Loucy (cell line): ENCODE results near the gene TECPR2.

Experiments
- H2AFZ ChIP-seq: fragments of 200-600 bp; sonication (generic); 2 replicates; pipeline ENCODE4 v1.6.0; 2016; ENCODE audit warnings: antibody characterized with exemption, mild to moderate bottlenecking, low read length, moderate library complexity
- H3F3A ChIP-seq: fragments of 200-600 bp; 2 replicates; pipeline ENCODE4 v1.6.0; 2016; ENCODE audit warnings: antibody characterized with exemption, low read depth, mild to moderate bottlenecking
- H3K27me3 ChIP-seq: fragments of 200-600 bp; sonication (generic); 2 replicates; pipeline ENCODE4 v1.6.1; 2014; ENCODE audit warnings: low read length, mild to moderate bottlenecking; ENCODE audit not compliant: insufficient read depth, poor library complexity, severe bottlenecking
- H3K36me3 ChIP-seq: fragments of 200-600 bp; sonication (generic); 2 replicates; pipeline ENCODE4 v1.6.1; 2016; ENCODE audit warnings: low read length; ENCODE audit not compliant: insufficient read depth
- H3K4me1 ChIP-seq: fragments of 200-600 bp; sonication (generic); 2 replicates; pipeline ENCODE4 v1.5.1; 2014; ENCODE audit warnings: low read length, mild to moderate bottlenecking; ENCODE audit not compliant: insufficient read depth, poor library complexity, severe bottlenecking
- H3K4me2 ChIP-seq: fragments of 200-600 bp; sonication (generic); 2 replicates; pipeline ENCODE4 v1.6.0; 2014; ENCODE audit warnings: antibody characterized with exemption, low read length, low read depth, mild to moderate bottlenecking; ENCODE audit not compliant: poor library complexity, severe bottlenecking
- H3K4me3 ChIP-seq: fragments of 200-600 bp; sonication (generic); 2 replicates; pipeline ENCODE4 v1.5.1; 2014; ENCODE audit warnings: low read length, mild to moderate bottlenecking, mixed read lengths; ENCODE audit not compliant: poor library complexity, severe bottlenecking
- H3K79me2 ChIP-seq: fragments of 200-600 bp; sonication (generic); 2 replicates; pipeline ENCODE4 v1.6.1; 2014; ENCODE audit warnings: low read length; ENCODE audit not compliant: insufficient read depth
- H3K9ac ChIP-seq: fragments of 200-600 bp; sonication (generic); 2 replicates; pipeline ENCODE4 v1.6.0; 2014; ENCODE audit warnings: mild to moderate bottlenecking, low read depth, low read length, moderate library complexity; ENCODE audit not compliant: poor library complexity, severe bottlenecking
- H3K9me2 ChIP-seq: fragments of 200-600 bp; sonication (generic); replicated peaks from 2 replicates; pipeline ENCODE4 v1.6.1; 2016; ENCODE audit warnings: low read depth, low read length, mixed read lengths
- H3K9me3 ChIP-seq: fragments of 200-600 bp; sonication (generic); 2 replicates; pipeline ENCODE4 v1.6.1; 2014; ENCODE audit warnings: mild to moderate bottlenecking, antibody characterized with exemption, low read length, low read depth; ENCODE audit not compliant: insufficient read depth
- H4K20me1 ChIP-seq: fragments of 200-600 bp; sonication (generic); 2 replicates; pipeline ENCODE4 v1.6.0; 2014; ENCODE audit warnings: antibody characterized with exemption, low read length, mild to moderate bottlenecking; ENCODE audit not compliant: insufficient read depth, poor library complexity, severe bottlenecking
- CTCF ChIP-seq: fragments of 200-600 bp; sonication (generic); conservative IDR thresholded peaks from 2 replicates; pipeline ENCODE4 v1.5.1; 2014; ENCODE audit warnings: mild to moderate bottlenecking, antibody characterized with exemption, low read length
- EZH2phosphoT487 ChIP-seq: fragments of 200-600 bp; IDR thresholded peaks from 2 replicates; pipeline ENCODE4 v1.6.1; 2018; ENCODE audit warnings: antibody characterized with exemption, mild to moderate bottlenecking, moderate library complexity, borderline replicate concordance

Gene TECPR2

GRCh38 chr14:102333390-102333789, 29.4 kb upstream of the TECPR2 start:
- Histone ChIP-seq H3K9ac (no peak overlapping the region), H3F3A (no peaks in the 10 kb centered on the region), H3K4me1 (no peaks in the 10 kb centered on the region), H2AFZ (no peak overlapping the region), H4K20me1 (no peaks in the 10 kb centered on the region), H3K9me3 (no peaks in the 10 kb centered on the region), H3K36me3 (no peaks in the 10 kb centered on the region), H3K27me3 (no peaks in the 10 kb centered on the region), H3K9me2 (no peaks in the 10 kb centered on the region), H3K4me3 (no peak overlapping the region), H3K4me2 (no peak overlapping the region), H3K79me2 (no peaks in the 10 kb centered on the region)
- no peak for TF ChIP-seq CTCF
- TF ChIP-seq EZH2phosphoT487 = no peak

GRCh38 chr14:102333795-102334705, 28.7 kb upstream of the TECPR2 start:
- TF ChIP-seq EZH2phosphoT487 = no peak
- no peak for TF ChIP-seq CTCF
- no peaks in the 10 kb centered on the region for H3F3A ChIP-seq
- no peaks in the 10 kb centered on the region for H3K79me2 ChIP-seq
- no peaks in the 10 kb centered on the region for H4K20me1 ChIP-seq
- no peaks in the 10 kb centered on the region for H3K27me3 ChIP-seq
- H3K36me3 ChIP-seq = no peaks in the 10 kb centered on the region; the same call in 1 of the 2 replicates
- H3K9ac ChIP-seq = no peak overlapping the region
- no peaks in the 10 kb centered on the region for H3K9me2 ChIP-seq
- no peak overlapping the region for H3K4me2 ChIP-seq
- no peak overlapping the region for H3K4me3 ChIP-seq
- no peaks in the 10 kb centered on the region for H3K9me3 ChIP-seq
- no peak overlapping the region for H2AFZ ChIP-seq
- no peaks in the 10 kb centered on the region for H3K4me1 ChIP-seq

GRCh38 chr14:102335163-102335562, 27.6 kb upstream of the TECPR2 start:
- Histone ChIP-seq H3K4me2 (no peak overlapping the region), H3K9me2 (no peaks in the 10 kb centered on the region), H3K9ac (no peak overlapping the region), H3K36me3 (no peaks in the 10 kb centered on the region; the same call in 1 of the 2 replicates), H3K4me3 (no peak overlapping the region), H2AFZ (no peak overlapping the region), H3K9me3 (no peaks in the 10 kb centered on the region), H4K20me1 (no peaks in the 10 kb centered on the region), H3F3A (no peaks in the 10 kb centered on the region), H3K79me2 (no peaks in the 10 kb centered on the region), H3K4me1 (no peaks in the 10 kb centered on the region), H3K27me3 (no peaks in the 10 kb centered on the region)
- TF ChIP-seq EZH2phosphoT487 (no peak), CTCF (no peak)
